Liver (tissue), 9 donors: Measurements from ENCODE around the gene HMGN4. TPM values are rescaled to one million over a fixed set of nuclear protein-coding genes. Genes with fewer than 3 reads are reported as not detected.

Source experiments
- DNase-seq: peaks from one replicate; pipeline ENCODE4 v3.0.0-alpha.2; 2017; ENCODE audit warnings: low spot score
- H3K27ac ChIP-seq, 2 donors: one replicate each; pipeline ENCODE4 v1.7.0; 2013; ENCODE audit warnings: inconsistent platforms in 2 of 2, low read length in 2 of 2, control low read depth in 1 of 2, low read depth in 1 of 2, mild to moderate bottlenecking in 1 of 2
- H3K27me3 ChIP-seq, 4 donors: one replicate each; pipeline versions ENCODE4 v1.6.1 to v1.7.0; 2013; ENCODE audit warnings: low read length in 3 of 4, inconsistent platforms in 1 of 4, mild to moderate bottlenecking in 1 of 4, moderate library complexity in 1 of 4; ENCODE audit not compliant: control insufficient read depth in 4 of 4, insufficient read depth in 4 of 4
- H3K36me3 ChIP-seq, 4 donors: one replicate each; pipeline versions ENCODE4 v1.6.1 to v1.7.0; 2013; ENCODE audit warnings: low read length in 3 of 4, mild to moderate bottlenecking in 3 of 4, low read depth in 1 of 4, moderate library complexity in 1 of 4; ENCODE audit not compliant: control insufficient read depth in 4 of 4, insufficient read depth in 3 of 4
- H3K4me1 ChIP-seq, 4 donors: one replicate each; pipeline versions ENCODE4 v1.6.1 to v1.7.0; 2013; ENCODE audit warnings: low read length in 3 of 4, mild to moderate bottlenecking in 3 of 4, moderate library complexity in 1 of 4; ENCODE audit not compliant: control insufficient read depth in 4 of 4, insufficient read depth in 4 of 4
- H3K4me3 ChIP-seq, 3 donors: one replicate each; pipeline versions ENCODE4 v1.6.1 to v1.7.0; 2013; ENCODE audit warnings: low read length in 3 of 3, control low read depth in 1 of 3, low read depth in 1 of 3, mild to moderate bottlenecking in 1 of 3
- H3K9ac ChIP-seq, 2 donors: one replicate each; pipeline ENCODE4 v1.7.0; 2013; ENCODE audit warnings: low read length in 2 of 2, mild to moderate bottlenecking in 2 of 2, moderate library complexity in 2 of 2, control low read depth in 1 of 2, low read depth in 1 of 2
- H3K9me3 ChIP-seq, 4 donors: one replicate each; pipeline versions ENCODE4 v1.6.1 to v1.7.0; 2013; ENCODE audit warnings: low read length in 3 of 4; ENCODE audit not compliant: control insufficient read depth in 4 of 4
- EGR1 ChIP-seq, 2 donors: IDR thresholded peaks; 2 replicates each; pipeline ENCODE4 v1.6.1; 2016 to 2018; ENCODE audit warnings: antibody characterized with exemption in 2 of 2, low read depth in 2 of 2
- FOXA1 ChIP-seq: IDR thresholded peaks from 2 replicates; pipeline ENCODE4 v1.6.1; 2016; ENCODE audit warnings: antibody characterized with exemption
- FOXA2 ChIP-seq: IDR thresholded peaks from 2 replicates; pipeline ENCODE4 v1.6.1; 2016; ENCODE audit warnings: antibody characterized with exemption
- GABPA ChIP-seq, 2 donors: IDR thresholded peaks in 1 of 2; conservative IDR thresholded peaks in 1 of 2; 2 replicates each; pipeline ENCODE4 v1.6.1; 2016; ENCODE audit warnings: antibody characterized with exemption in 2 of 2, mild to moderate bottlenecking in 1 of 2, moderate library complexity in 1 of 2
- HNF4A ChIP-seq, 2 donors: conservative IDR thresholded peaks; 2 replicates each; pipeline ENCODE4 v1.6.1; 2016; ENCODE audit warnings: antibody characterized with exemption in 2 of 2, mild to moderate bottlenecking in 2 of 2
- HNF4G ChIP-seq: IDR thresholded peaks from 2 replicates; pipeline ENCODE4 v1.6.1; 2016; ENCODE audit warnings: antibody characterized with exemption
- JUND ChIP-seq, 2 donors: IDR thresholded peaks; 2 replicates each; pipeline ENCODE4 v1.6.1; 2016; ENCODE audit warnings: antibody characterized with exemption in 2 of 2
- NR2F2 ChIP-seq: IDR thresholded peaks from 2 replicates; pipeline ENCODE4 v1.6.1; 2016; ENCODE audit warnings: antibody characterized with exemption
- RAD21 ChIP-seq, 2 donors: IDR thresholded peaks; 2 replicates each; pipeline ENCODE4 v1.6.1; 2016; ENCODE audit warnings: antibody characterized with exemption in 2 of 2, mild to moderate bottlenecking in 2 of 2
- REST ChIP-seq: IDR thresholded peaks from 2 replicates; pipeline ENCODE4 v1.6.1; 2016; ENCODE audit warnings: antibody characterized with exemption, mild to moderate bottlenecking
- YY1 ChIP-seq: IDR thresholded peaks from 2 replicates; pipeline ENCODE4 v1.6.1; 2016; ENCODE audit warnings: antibody characterized with exemption, mild to moderate bottlenecking
- WGBS: extraction: QIAGEN DNeasy Blood & Tissue Kit; methylation state at CpG from one replicate; pipeline ENCODE4 v1.1.7; 2013; 5-methylcytosine and 5-hydroxymethylcytosine counted together
- polyA plus RNA-seq, 2 donors: library from polyadenylated mRNA; stranded (reverse) in 1 of 2; unstranded in 1 of 2; fragments of 200-250 nt in 1 of 2; fragments of >200 nt in 1 of 2; fragmentation: Nextera tagmentation in 1 of 2; extraction: Ambion mirVana in 1 of 2; gene quantifications; one replicate each; pipeline versions ENCODE4 v1.2.1 to v1.2.3, GENCODE V29; 2013 to 2015
- total RNA-seq, 2 donors: library from RNA; depleted of rRNA; stranded (reverse); fragments of >200 nt; gene quantifications; one replicate each; pipeline ENCODE4 v1.2.3, GENCODE V29; 2014
- TF ChIP-seq, protein P1 (sequence below): fragments of 150-350 bp; IDR thresholded peaks from 2 replicates; pipeline ENCODE4 v1.5.1; 2017; ENCODE audit warnings: improper control_type of control experiment, low read depth, low read length; ENCODE audit not compliant: missing input control
- TF ChIP-seq, protein P2 (sequence below): IDR thresholded peaks from 2 replicates; pipeline ENCODE4 v1.6.1; 2016; ENCODE audit warnings: antibody characterized with exemption
- TF ChIP-seq, protein P3 (sequence below): IDR thresholded peaks from 2 replicates; pipeline ENCODE4 v1.6.1; 2016; ENCODE audit warnings: antibody characterized with exemption
- TF ChIP-seq, protein P4 (sequence below): IDR thresholded peaks from 2 replicates; pipeline ENCODE4 v1.6.1; 2016; ENCODE audit warnings: antibody characterized with exemption
- donor health status: healthy.
- donor health status: healthy.
- donor health status: healthy.
- donor health status: healthy.
- donor health status: healthy.

HMGN4 gene
- total and polyA plus RNA-seq, 4 donors: 8.2 to 13.3 (median 10.1) TPM

DNA sequence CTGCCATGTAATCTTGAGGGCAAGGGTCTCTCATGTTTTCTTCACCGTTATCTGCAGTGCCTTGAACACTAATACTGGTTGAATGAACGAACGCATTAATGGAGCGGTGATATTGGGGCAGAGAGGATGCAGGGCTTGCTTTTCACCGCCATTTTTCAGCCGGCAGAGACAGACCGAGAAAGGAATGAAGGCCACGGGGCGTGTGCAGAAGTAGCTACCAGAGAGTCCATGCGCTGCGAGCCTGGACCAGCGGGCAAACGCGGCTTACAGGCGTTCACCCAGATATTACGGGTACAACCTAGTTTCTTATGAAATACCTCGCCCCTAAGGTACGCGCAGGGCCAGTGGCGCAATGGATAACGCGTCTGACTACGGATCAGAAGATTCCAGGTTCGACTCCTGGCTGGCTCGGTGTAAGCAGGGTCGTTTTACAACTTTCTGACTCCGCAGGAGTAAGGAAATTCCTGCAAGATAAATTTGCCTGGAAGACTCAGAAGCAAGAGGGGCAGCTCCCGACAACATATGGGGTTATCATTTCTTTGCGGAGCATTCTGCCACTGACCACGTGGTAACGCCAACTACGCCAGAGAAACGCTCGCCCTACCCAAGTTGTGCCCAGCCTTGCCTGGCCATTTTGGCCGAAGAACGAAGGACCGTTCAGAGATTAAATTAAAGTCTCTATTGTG, 863 bp upstream of the HMGN4 start (continued):
- TF ChIP-seq REST (peak; percentile 44), YY1 (peak; percentile 93), FOXA2 (no peak), NR2F2 (peak; percentile 32)

GRCh38 chr6:26538572-26538902, 371 bp downstream of the HMGN4 start:
- TF ChIP-seq, protein P1, sequence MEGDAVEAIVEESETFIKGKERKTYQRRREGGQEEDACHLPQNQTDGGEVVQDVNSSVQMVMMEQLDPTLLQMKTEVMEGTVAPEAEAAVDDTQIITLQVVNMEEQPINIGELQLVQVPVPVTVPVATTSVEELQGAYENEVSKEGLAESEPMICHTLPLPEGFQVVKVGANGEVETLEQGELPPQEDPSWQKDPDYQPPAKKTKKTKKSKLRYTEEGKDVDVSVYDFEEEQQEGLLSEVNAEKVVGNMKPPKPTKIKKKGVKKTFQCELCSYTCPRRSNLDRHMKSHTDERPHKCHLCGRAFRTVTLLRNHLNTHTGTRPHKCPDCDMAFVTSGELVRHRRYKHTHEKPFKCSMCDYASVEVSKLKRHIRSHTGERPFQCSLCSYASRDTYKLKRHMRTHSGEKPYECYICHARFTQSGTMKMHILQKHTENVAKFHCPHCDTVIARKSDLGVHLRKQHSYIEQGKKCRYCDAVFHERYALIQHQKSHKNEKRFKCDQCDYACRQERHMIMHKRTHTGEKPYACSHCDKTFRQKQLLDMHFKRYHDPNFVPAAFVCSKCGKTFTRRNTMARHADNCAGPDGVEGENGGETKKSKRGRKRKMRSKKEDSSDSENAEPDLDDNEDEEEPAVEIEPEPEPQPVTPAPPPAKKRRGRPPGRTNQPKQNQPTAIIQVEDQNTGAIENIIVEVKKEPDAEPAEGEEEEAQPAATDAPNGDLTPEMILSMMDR: no peak
- TF ChIP-seq FOXA1 (no peak), RAD21 (IDR thresholded peaks at IDR 0.05) (no peak)
- TF ChIP-seq, protein P2, sequence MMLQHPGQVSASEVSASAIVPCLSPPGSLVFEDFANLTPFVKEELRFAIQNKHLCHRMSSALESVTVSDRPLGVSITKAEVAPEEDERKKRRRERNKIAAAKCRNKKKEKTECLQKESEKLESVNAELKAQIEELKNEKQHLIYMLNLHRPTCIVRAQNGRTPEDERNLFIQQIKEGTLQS: no peak
- no peaks in the 10 kb centered on the region for H3K27me3 ChIP-seq
- peak overlapping the region; percentile 86 to 94 for H3K27ac ChIP-seq
- WGBS: 7% methylated on average over 15 of the region's 15 CpGs
- H3K9me3 ChIP-seq: no peaks in the 10 kb centered on the region
- peak overlapping the region; percentile 10 to 61 for H3K9ac ChIP-seq
- H3K4me1 ChIP-seq: peaks cover 0 to 15% (median 10%) of the 10 kb centered on the region in 4 donors
- no peaks in the 10 kb centered on the region for H3K36me3 ChIP-seq
- peak overlapping the region; percentile 64 to 89 (median 70) for H3K4me3 ChIP-seq
- no peak for DNase-seq

DNA sequence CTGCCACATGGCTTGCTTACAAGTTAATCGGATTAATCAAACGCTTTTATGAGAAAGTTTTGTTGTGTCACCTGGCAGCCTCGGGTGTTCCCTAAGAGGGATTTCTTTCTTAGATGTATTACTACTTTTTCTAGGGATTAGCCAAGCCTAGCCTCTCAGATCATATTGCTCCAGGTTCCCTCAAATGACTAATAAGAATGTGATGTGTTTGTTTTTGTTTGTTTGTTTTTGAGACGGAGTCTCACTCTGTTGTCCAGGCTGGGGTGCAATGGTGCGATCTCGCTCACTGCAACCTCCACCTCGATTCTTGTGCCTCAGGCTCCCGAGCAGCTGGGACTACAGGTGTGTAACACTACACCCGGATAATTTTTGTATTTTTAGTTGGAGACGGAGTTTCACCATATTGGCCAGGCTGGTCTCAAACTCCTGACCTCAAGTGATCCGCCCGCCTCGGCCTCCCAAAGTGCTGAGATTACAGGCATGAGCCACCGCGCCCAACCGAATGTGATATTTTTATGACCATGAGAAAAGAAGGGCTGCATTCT, 977 bp downstream of the HMGN4 start:
- Histone ChIP-seq H3K27me3 (no peaks in the 10 kb centered on the region), H3K27ac (no peak overlapping the region), H3K36me3 (no peaks in the 10 kb centered on the region), H3K9me3 (no peaks in the 10 kb centered on the region), H3K4me1 (peaks cover 0 to 17% (median 10%) of the 10 kb centered on the region in 4 donors), H3K4me3 (peak overlapping the region; percentile 64 to 89 (median 70)), H3K9ac (no peak overlapping the region)
- 79% methylated on average over 16 of the region's 16 CpGs for WGBS
- DNase-seq: no peak
- TF ChIP-seq HNF4G (no peak), HNF4A (conservative IDR thresholded peaks at IDR 0.05) (no peak), FOXA1 (no peak), NR2F2 (no peak), GABPA (IDR thresholded peaks at IDR 0.05 in 1 of 2, conservative IDR thresholded peaks at IDR 0.05 in 1 of 2) (no peak), EGR1 (IDR thresholded peaks at IDR 0.05; ENCODE audit: low read depth in 2 of 2) (no peak), JUND (IDR thresholded peaks at IDR 0.05) (no peak)
- TF ChIP-seq, protein P3, sequence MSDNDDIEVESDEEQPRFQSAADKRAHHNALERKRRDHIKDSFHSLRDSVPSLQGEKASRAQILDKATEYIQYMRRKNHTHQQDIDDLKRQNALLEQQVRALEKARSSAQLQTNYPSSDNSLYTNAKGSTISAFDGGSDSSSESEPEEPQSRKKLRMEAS: no peak
- TF ChIP-seq, protein P4, sequence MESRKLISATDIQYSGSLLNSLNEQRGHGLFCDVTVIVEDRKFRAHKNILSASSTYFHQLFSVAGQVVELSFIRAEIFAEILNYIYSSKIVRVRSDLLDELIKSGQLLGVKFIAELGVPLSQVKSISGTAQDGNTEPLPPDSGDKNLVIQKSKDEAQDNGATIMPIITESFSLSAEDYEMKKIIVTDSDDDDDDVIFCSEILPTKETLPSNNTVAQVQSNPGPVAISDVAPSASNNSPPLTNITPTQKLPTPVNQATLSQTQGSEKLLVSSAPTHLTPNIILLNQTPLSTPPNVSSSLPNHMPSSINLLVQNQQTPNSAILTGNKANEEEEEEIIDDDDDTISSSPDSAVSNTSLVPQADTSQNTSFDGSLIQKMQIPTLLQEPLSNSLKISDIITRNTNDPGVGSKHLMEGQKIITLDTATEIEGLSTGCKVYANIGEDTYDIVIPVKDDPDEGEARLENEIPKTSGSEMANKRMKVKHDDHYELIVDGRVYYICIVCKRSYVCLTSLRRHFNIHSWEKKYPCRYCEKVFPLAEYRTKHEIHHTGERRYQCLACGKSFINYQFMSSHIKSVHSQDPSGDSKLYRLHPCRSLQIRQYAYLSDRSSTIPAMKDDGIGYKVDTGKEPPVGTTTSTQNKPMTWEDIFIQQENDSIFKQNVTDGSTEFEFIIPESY: no peak
- TF ChIP-seq, protein P1: no peak
